HG02623 (cell line): Measurements from ENCODE around the gene NUP98.

Experiments used
- ATAC-seq: cut with Tn5 transposase; IDR thresholded peaks from one replicate; pipeline ENCODE4 v1.9.1; 2021; ENCODE audit warnings: moderate library complexity; ENCODE audit not compliant: unreplicated experiment

Gene NUP98

DNA sequence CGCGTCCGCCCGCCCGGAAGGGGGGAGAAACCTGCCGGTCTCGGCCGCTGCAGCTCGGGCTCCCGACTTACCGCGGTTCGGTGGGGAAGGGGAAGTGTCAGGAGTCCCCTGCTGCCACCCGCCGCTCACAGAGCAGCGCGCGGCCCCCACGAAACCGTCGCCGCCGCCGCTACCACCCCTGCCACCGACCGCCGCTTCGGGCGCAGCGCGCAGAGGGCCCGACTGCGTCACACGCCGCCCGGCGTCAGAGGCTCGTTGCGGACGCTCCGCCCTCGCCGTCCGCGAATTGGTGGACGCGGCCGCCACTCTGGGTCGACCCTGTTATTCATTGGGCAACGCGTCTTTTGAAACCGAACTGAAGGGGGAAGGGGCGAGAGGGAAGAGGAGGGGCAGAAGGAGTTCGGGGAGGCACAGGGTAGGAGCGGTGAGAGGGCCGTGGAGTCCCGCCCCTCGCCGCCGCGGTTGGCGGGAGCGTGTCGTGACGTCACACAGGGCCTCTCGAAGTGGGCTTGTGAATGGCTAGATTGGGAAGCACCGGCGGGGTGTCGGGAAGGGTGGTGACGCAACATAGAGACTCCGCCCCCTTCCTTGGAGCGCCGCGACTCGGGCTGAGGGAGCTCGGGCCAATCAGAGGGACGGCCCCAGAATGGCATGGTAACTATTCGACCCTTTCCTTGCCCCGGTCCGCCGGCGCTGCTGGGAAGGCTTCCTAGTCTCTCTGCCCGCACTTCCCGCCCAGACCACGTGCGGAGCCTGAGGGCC, at the start of gene NUP98:
Gene NUP98 (minus strand): TSS at position 226 of the 762 bp plus-strand sequence. CDS start 15,437 bp downstream, outside the sequence.
- ATAC-seq = peak; percentile 87

DNA sequence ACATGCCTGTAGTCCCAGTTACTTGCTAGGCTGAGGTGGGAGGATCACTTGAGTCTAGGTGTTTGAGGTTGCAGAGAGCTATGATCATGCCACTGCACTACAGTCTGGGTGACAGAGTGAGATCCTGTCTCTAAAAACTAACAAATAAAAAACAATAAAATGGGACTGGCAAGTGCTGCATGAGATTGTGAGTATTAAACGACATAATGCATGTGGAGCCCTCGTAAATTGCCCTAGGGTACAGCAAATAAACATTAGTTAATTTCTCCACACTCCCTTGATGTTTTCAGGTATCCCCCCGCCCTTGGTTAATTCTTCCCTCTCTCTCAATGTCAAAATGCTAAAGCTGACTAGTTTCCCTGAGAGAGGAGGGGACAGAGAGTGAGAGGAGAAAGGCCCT, 48.3 kb upstream of the NUP98 start:
- ATAC-seq = no peak

DNA sequence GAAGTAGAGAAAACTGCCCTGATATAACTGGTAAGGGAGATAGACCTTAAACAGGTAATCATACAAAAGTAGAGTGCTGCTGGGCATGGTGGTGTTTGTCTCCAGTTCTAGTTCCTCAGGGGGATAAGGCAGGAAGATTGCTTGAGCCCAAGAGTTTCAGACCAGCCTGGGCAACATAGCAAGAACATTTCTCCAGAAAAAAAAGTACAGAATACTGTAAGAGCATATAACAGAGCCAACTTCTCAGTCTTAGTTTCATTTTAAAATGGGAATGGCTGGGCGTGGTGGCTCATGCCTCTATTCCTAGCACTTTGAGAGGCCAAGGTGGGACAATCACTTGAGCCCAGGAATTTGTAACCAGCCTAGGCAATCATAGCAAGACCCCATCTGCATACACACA, 47.9 kb upstream of the NUP98 start:
- no peak for ATAC-seq

DNA sequence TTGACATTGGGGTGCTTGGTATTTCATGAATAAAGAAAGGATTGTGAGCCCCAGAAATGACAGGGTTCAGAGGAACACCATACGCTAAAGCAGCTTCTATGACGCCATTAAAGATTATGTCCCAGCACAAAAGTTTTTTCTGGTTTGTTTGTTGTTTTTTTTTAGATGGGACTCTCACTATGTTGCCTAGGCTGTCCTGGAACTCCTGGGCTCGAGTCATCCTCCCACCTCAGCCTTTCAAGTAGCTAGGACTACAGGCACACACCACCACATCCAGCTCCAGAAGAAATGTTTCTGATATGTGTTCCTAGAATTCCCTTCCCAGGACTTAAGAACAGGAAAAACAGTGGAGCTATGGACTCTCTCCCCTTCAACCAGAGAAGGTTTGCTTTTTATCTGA, 46.0 kb upstream of the NUP98 start:
- ATAC-seq = no peak

DNA sequence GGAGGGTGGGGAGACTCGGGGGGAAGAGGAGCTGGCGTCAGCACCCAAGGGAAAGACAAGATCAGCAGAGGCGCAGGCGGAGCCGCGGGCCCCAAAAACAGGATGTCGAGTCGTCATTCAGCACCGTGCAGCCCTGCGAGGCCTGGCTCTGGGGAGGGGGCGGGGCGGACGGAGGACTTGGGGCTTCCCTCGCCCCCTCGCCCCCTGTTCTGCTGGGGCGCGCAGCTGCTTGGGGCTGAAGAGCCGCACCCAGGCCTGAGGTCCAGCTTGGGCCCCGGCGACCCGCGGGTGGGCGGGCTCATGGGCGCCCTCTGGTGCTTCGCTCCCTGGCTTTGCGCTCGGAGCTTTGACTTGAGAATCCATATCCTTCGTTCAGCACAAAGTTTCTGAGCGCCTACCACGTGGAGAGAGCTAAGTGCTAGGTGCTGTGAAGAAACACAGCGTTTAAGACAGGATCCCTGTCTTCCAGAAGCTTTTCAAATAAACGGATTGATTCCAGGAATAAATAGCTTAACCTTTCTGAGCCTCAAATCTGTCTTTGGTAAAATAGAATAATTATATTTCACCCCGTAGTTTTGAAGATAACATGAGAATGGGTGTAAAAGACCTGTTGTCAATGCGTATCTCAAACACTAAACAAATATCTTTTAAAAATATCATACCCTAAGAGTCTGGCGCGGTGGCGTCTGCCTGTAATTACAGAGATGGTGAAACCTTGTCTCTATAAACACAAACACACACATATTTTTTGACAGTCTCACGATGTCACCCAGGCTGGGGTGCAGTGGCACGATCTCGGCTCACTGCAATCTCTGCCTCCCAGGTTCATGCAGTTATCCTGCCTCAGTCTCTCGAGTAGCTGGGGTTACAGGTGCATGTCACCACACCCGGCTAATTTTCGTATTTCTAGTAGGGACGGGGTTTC, 44.3 kb upstream of the NUP98 start:
- peak; percentile 47 for ATAC-seq

DNA sequence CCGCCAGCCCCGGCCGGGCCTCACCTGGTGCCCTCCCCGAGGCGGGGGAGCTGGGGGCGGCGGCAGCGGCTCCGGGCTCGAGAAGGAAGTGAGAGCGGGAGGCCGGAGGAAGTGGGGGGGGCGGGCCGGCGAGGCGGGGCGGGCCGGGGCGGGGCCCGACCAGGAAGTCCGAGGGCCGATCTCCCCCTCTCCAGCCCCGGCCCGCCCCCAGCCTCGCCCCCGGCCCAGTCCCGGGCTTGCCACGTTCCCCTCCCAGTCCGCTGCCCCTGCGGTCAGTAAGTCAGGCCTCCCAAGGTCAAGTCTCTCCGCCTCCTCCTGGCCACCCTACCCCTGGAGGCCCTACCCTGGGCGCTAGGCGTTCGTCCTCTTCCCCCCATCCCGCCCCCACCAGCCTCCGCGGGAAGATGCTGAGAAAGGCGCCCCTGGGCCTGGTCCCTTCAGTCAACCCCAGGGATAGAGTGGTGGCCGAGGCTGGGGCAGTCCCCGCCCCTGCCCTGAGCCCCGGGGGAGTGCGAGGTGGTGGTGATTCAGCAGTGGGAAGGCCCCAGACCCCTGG, 43.6 kb upstream of the NUP98 start, which contains the start of gene RHOG:
Gene RHOG (minus strand): TSS at position 90 of the 556 bp plus-strand sequence. CDS start 12,821 bp downstream, outside the sequence.
- peak; percentile 34 for ATAC-seq

DNA sequence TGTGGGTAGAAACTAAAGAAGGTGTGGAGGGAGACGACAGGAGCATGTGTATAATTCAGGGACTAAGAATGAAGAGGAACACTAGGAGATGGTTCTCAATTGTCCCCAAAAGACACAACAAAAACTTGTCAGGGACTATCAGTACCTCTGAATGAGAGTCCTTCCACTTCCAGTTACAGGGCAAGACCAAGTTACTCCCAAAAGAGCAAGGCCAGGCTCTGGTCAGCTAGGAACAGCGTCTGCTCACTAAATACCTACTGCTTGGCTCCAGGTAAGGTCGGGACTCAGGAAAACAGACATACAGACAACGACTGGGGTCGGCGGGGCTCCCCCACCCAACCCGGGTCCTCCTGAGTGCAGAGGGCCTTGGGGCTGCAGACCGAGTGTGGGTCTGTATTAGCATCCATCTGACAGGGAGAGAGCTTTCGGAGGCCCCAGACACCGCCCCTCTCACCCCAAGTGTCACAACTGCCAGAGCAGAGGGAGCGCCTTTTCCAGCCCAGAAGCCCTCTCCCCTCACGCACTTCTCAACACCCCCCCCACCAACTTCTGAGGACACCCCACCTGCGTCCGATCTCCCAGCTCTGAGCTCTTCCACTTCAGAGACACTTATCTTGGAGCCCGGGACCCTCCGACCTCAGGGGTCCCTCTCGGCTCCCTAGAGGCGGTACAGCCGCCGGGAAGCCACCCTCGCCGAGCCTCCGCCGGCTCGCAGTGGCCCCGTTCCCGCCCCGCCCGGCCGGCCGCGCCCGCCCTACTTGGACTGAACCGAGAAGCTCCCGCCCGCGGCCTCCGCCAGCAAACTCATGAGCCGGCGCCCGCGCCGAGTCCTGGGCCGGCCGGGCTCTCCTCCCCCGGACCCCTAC, 42.9 kb upstream of the NUP98 start:
- ATAC-seq = no peak

DNA sequence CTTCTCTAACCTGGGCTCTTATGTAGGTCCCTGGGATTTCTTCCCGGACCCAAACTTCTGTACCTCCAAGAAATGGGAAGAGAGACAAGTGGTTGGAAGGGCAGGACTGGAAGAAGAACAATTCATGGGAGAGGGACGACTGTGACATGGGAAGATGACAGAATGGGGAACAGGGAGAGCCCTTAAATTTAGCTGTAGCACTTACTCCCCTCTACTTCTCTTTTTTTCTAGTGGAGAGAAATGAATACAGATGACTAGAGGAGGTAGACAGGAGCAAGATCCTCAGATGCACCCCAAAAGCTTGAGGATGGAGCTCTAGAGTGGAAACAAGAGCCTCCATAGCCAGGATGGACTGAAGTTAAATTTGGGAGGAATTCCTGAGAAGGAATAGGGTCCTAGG, 41.1 kb upstream of the NUP98 start:
- ATAC-seq = no peak

DNA sequence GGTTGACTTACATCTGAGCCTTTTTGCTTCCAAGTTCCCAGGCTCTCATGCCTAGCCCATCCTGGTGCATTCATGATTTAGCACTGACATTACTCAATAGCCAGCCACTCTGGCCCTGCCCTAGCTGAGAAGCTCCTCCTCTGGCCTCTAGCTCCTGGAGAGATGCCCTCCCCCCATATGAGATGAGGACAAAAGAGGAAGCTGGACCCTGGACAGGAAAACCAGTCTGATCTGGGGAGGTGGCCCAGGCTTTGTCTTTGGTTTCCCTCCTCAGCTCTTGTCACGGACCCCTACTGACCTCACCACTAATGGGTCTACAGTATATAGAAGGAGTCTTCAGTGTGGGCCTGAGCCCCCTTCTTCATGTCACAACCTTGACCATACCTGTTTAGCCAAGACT, 40.4 kb upstream of the NUP98 start:
- no peak for ATAC-seq

DNA sequence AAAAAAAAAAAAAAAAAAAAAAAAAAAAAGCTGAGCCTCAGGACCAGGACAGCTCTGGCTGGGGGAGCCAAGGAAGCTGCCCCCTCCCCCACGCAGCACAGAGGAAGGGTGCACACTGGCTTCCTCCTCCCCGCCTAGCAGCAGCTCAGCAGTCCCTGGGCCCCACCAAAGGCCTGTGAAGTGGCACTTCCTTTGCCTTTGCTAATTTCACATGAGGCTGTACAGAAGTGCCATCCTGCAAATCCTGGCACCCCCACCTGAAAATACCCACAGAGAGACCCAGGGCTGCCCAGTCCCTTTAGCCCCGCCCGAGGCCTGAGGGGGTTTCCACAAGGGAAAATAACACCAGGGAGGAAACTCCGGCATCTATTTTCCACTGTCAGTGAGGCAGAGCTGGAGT, 39.5 kb upstream of the NUP98 start:
- ATAC-seq = no peak

DNA sequence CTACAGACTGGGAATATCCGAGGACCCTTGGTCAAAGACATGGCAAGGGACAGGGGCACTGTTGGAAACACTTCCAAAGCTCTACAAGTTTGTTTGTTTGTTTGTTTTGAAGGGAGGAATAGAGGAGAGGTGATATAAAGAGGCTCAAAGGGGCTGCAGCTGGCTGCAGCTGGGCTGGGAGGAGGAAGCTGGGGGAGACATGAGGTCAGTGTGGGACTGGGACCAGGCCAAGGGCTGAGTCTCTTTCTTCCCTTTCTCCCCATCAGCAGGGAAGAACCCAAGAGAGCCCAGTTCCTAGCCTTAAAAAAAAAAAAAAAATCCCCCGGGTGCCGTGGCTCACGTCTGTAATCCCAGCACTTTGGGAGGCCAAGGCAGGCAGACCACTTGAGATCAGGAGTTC, 38.4 kb upstream of the NUP98 start:
- no peak for ATAC-seq

DNA sequence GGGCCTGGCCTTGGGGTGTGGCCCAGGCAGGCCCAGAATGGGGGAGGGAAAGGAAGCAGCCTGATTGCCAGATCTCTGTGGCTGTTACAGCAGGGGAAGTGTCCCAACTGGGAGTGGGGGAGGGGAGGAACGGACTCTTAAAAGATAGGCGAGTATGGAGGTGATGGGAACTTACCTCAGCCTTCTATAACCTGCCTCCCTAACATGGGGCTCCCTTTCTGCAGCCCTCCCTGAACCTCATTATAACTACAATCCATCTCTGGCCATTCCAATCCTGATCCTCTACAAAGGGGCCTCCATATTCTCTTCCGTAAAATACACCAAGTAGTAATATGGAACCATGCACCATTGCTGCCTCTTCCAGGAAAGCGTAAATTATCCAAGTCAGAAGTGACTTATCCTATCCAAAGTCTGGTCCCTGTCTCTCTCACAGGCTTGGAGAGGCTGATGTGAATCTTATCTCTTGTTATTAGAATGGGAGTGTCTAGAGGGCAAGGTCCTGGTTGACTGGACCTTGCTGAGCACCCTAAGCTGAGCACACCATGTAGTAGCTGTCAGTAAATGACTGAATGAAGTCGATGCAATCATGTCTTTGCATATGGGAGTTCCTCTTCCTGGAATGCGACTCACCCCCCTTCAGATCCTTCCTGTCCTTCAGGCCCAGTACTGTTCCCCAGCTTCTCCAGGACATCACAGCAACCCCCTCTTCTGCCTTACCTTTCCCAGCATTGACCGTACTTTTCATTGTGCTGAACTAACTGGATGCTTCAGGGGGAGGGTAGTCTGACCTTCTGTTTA, 37.5 kb upstream of the NUP98 start:
- ATAC-seq = no peak

DNA sequence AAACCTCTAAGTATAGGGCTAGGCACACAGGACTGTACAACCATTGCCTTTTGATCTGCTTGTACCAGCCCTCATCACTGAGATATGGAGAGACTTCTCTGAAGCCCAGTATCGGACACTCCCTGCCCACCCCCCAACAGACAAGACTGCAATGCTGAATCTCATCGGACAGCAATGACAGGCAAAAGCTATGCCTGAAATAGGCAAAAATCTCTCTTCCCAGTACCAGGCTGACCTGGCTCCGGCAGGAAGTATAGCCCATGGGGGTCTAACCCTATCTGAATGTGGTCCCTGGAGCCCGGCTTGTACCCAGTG, 37.0 kb upstream of the NUP98 start:
- ATAC-seq = no peak

DNA sequence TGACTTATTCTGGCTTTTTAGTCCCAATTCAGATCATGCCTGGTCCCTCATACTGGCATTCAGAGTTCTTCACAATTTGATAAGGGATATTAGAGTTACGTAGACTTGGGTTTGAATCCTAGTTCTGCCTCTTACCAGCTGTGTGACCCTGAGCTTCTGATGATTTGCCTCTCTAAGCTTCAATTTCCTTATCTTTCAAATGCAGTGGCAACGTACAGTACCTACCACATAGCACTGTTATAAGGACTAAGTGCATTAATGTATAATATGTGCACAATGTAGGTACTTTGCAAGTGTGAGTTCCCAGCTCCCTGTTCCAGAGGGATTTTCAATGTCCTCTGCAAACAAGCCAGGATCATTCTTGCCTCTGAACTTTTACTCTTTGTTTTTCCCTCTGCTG, 36.1 kb upstream of the NUP98 start:
- no peak for ATAC-seq

DNA sequence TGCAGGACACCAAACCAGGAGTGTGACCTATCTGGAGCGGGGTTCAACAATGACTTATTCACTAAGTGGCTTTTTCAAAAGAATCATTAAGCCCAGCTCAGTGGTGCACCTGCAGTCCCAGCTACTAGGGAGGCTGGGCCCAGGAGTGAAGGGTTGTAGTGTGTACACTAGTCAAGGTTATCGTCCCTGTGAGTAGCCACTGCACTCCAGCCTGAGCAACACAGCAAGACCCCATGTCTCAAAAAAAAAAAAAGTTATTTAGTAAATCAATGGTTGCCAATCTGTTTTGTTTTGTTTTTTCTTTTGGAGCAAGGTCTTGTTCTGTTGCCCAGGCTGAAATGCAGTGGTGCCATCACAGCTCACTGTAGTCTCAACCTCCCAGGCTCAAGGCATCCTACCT, 35.5 kb upstream of the NUP98 start:
- ATAC-seq = no peak

DNA sequence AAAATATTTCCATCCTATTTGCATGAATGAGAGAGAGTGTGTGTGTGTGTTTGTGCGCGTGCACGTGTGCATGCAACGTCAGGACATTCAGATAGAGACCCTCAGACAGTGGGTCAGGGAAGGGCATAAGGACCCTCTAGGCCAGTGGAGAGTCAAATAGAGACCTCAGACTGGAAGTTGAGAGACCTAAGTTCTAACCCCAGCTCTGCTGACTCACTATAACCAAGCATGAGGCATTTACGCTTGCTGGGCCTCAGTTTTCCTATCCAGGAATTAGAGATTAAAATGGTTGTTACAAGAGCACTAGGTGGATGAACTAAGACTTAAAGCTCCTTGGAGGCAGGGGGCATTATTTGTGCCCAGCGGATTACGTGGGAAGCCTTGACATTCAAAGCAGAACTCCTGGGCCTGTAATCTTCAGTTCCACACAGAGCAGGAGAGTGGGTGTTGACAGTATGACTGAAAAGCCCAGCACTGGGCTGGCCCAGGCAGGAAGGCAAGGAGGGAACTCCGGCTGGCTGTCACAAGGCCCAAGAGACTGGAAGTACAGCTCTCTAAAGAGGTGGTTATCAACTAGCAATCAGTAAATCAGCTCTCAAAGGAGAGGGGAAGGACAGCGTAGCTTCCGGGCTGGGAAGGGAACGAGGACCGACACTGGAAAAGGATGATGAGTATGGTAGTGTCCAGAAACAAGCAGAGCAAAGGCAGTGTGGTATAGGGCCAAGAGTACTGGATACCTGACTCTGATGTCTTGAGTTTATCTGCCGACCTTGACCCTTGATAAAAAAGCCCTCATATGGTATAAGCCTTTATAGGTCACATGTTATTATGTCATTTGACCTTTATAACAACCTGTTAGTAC, 34.3 kb upstream of the NUP98 start:
- no peak for ATAC-seq

DNA sequence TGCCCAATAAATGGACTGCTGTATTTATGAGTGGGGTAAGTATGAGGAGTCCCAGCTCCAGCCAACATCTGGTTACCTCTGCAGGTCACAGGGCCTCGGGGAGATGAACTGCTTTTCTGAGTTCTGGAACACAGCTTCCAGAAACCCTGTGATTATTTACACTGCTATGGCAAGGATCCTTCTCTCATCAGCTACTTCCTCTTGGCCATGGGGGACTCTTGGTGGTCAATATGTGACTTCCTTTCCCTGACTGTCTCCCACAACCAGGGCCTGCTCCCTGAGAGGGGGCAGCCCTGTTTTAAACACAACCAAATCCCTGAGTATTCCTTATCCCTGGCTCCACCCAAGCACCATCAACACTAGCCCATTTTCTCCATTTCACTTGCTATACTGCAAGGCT, 33.4 kb upstream of the NUP98 start:
- no peak for ATAC-seq

DNA sequence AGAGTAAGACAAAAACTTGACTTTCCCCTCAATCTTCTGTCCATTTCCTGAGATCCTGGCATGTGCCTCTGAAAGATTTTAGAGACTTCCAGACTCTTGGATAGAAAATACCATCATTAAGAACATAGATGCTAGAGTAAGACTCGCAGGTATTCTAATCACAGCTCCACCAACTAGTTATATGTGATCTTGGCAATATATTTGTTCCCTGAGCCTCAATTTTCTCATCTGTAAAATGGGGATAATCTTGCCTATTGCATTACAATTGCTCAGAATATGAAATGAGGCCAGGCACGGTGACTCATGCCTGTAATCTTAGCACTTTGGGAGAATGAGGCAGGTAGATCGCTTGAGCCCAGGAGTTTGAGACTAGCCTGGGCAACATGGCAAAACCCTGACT, 32.7 kb upstream of the NUP98 start:
- ATAC-seq = no peak
